Astrocyte of the cerebellum (primary cell): Measurements from ENCODE around the gene FAM200A.
A peak's percentile ranks its signal among the peaks of the same experiment; 100 is the strongest.
"Not testable (repeated sequence)": the region's sequence is repeated elsewhere in the genome, so short reads cannot be mapped to it uniquely, and the experiment has no call there.

ENCODE experiments used
- DNase-seq: peaks from one replicate; pipeline ENCODE4 v3.0.0-alpha.2; 2011; ENCODE audit warnings: low read depth
- H3K4me3 ChIP-seq: 2 replicates; pipeline ENCODE4 v1.5.1; 2011; ENCODE audit warnings: mild to moderate bottlenecking, low read depth, low read length, moderate library complexity
- in situ Hi-C: cut with HindIII; loops from 2 replicates; pipeline ENCODE4 v1.10.0; 2017; ENCODE audit warnings: low sequenced_read_pairs
- TF ChIP-seq, protein P1 (sequence below): IDR thresholded peaks from 2 replicates; pipeline ENCODE4 v1.5.1; 2012; ENCODE audit warnings: low read length, low read depth, moderate library complexity, mild to moderate bottlenecking; ENCODE audit errors: missing control alignments

FAM200A gene

DNA sequence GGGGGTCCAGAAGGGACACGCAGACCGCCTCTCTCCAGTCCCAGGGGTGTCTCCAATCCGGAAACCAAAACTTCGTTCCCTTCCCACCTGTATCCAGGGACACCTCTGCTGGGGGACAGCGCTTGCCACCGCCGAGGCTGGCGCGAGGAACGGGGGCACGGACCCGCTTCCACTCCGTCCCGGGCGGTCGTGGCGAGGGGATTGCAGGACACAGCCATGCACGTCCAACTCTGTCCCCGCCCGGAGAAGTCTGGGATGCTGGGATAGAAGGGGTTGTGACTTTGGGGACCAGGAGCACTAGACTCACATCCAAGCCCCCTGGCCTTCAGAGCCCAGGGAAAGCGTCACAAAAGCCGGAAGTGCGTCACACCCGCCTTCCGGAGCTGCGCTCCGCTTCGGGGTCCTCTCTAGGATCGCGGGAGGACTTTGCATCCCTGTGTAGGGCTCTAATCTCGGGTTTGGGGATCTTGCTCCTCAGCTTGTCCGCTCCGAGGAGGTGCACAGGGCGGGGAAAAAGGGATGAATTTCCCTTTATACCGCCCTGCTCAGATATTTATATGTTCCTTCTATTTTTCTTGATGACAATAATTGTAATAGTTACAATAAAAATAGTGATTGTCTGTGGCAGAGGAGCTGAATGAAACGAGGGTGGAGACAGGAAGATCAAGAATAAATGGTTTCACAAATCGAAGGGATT is at the start of gene FAM200A:
Gene FAM200A, minus strand, starts transcription at position 348 of the 697 bp plus-strand sequence. CDS start 3,707 bp downstream, outside the sequence.
- in situ Hi-C loops = no loop called here
- DNase-seq = peak; percentile 80
- TF ChIP-seq, protein P1, sequence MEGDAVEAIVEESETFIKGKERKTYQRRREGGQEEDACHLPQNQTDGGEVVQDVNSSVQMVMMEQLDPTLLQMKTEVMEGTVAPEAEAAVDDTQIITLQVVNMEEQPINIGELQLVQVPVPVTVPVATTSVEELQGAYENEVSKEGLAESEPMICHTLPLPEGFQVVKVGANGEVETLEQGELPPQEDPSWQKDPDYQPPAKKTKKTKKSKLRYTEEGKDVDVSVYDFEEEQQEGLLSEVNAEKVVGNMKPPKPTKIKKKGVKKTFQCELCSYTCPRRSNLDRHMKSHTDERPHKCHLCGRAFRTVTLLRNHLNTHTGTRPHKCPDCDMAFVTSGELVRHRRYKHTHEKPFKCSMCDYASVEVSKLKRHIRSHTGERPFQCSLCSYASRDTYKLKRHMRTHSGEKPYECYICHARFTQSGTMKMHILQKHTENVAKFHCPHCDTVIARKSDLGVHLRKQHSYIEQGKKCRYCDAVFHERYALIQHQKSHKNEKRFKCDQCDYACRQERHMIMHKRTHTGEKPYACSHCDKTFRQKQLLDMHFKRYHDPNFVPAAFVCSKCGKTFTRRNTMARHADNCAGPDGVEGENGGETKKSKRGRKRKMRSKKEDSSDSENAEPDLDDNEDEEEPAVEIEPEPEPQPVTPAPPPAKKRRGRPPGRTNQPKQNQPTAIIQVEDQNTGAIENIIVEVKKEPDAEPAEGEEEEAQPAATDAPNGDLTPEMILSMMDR = no peak
- peak within 1 kb of the TSS; percentile 87 for H3K4me3 ChIP-seq

DNA sequence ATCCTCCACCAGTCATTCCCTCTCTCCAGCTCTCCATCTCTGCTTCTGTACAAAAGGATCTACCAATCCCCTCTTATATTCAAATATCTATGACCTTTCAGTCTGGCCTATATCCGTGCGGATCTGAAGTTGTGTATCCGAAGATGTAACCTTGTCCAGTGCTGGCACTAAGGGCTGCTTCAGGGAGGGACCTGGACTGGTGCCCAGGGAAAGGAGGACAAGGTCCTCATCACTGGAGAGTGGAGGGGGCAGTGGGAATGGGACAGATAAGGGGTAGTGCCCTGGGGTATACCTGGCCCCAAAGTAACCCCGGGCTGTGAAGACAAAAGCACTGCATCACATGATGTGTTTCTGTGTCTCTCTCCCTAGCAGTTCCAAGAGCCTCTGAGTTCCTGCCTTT is 47.9 kb upstream of the FAM200A start:
- no peak for DNase-seq
- TF ChIP-seq, protein P1 = no peak
- in situ Hi-C loops = no loop called here
- no peak overlapping the region for H3K4me3 ChIP-seq

DNA sequence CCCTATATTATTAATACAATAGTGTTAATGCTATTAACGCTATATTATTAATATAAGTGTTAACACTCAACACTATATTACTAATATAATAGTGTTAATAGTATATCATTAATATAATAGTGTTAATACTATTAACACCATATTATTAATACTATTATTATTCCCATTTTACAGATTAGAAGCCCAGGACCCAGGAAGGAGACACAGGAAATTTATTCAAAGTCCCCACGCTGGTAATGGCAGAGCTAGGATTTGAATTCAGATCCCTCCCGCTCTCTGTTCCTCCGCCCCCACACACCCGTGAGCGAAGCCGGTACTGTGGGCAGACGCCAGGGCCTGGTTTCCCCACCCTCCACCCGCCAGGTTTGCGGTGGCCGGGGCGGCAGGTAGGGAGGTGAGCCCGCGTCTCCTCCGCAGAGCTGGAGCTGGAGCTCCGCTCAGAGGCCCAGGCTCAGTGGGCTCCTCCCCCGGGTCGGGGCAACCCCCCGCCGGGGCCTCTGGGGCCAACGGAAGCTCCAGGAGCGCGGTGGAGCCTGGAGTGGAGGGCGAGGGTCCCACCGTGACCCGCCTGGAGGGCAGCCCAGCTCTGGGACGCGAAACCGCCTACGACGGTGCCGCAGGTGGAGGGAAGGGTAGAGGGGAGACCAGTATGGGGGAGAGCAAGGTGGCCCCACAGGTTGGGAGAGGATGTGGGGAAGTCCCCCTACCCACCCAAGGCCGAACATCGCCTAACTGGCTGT is 46.0 kb upstream of the FAM200A start, which contains the start of gene TMEM225B:
Gene TMEM225B, plus strand, starts transcription at position 506 of the 740 bp plus-strand sequence. CDS start 6,122 bp downstream, outside the sequence.
- DNase-seq = no peak
- in situ Hi-C loops = no loop called here
- TF ChIP-seq, protein P1 = no peak
- no peak within 1 kb of the TSS for H3K4me3 ChIP-seq

DNA sequence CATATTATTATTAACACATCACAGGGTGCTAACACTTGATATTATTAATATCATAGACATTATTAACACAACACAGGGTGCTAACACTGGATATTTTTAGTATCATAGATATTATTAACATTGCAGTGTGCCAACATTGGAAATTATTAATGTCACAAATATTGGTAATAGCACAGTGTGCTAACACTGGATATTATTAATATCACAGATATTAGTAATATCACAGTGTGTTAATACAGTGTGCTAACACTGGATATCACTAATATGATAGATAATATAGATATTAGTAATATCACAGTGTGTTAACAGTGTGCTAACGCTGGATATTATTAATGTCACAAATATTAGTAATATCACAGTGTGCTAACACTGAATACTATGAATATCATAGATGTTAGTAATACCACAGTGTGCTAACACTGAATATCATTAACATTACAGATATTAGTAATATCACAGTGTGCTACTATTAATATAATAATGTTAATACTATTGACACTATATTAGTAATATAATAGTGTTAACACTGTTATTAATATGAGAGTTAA is 44.6 kb upstream of the FAM200A start:
- in situ Hi-C loops = no loop called here
- DNase-seq = no peak

DNA sequence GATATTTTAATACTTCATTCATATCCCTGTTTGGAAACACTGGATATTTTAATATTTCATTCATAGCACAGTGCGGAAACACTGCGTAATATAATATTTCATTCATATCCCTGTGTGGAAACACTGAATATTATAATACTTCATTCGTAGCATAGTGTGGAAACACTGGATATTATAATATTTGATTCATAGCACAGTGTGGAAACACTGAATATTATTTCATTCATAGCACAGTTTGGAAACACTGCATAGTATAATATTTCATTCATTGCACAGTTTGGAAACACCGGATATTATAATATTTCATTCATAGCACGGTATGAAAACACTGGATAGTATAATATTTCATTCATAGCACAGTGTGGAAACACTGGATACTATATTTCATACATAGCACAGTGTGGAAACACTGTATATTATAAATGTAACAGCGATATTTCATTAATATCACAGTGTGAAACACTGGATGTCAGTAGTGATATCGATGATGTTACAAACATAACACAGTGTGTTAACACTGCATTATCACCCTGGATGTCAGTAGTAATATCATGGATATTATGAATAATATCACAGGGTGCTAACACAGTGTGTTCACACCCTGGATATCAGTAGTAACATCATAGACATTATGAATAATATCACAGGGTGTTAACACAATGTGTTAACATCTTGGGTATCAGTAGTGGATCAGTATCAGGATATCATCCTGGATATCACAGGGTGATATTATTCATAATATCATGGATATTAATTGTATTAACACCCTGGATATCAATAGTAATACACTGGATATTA is 43.2 kb upstream of the FAM200A start:
- H3K4me3 ChIP-seq = no peak overlapping the region
- no peak for DNase-seq
- in situ Hi-C loops = no loop called here
- TF ChIP-seq, protein P1 = no peak

More for the DNA sequence above, 44.6 kb upstream of the FAM200A start:
- TF ChIP-seq, protein P1 = no peak
- no peak overlapping the region for H3K4me3 ChIP-seq

DNA sequence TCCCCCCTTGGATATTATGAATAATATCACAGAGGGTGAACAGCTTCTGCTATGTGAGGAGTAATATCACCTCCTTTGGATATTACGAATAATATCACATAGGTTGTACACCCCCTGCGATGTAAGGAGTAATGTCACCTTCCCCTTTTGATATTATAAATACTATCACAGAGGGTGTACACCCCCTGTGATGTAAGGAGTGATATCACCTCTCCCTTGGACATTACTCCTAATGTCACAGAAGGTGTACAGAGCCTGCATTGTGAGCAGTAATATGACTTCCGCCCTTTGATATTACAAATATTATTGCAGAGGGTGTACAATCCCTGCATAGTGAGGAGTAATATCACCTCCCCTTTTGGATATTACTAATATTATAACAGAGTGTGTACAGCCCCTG is 37.0 kb upstream of the FAM200A start:
- in situ Hi-C loops = no loop called here
- no peak for DNase-seq
- TF ChIP-seq, protein P1 = no peak
- H3K4me3 ChIP-seq = no peak overlapping the region

DNA sequence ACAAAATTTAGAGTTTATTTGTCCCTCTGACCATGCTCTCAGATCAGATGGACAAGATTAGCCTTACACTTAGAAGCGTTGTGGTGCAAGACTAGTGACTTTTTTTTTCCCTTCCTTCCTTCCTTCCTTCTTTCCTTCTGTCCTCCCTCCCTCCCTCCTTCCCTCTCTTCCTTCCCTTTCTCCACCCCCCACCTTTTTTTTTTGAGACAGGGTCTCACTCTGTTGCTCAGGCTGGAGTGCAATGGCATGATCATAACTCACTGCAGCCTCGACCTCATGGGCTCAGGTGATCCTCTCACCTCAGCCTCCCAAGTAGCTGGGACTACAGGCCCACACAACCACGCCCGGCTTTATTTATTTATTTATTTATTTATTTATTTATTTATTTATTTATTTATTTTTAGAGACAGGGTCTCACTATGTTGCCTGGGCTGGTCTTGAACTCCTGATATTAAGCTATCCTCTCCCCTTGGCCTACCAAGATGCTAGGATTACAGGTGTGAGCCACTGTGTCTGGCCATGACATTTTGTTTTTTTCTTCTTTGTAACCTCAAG is 28.9 kb upstream of the FAM200A start:
- in situ Hi-C loops, DNase-seq: not testable (repeated sequence)
- H3K4me3 ChIP-seq = peak overlapping the region; percentile 52
